Measurements from ENCODE around the gene NUBP2.

DNA sequence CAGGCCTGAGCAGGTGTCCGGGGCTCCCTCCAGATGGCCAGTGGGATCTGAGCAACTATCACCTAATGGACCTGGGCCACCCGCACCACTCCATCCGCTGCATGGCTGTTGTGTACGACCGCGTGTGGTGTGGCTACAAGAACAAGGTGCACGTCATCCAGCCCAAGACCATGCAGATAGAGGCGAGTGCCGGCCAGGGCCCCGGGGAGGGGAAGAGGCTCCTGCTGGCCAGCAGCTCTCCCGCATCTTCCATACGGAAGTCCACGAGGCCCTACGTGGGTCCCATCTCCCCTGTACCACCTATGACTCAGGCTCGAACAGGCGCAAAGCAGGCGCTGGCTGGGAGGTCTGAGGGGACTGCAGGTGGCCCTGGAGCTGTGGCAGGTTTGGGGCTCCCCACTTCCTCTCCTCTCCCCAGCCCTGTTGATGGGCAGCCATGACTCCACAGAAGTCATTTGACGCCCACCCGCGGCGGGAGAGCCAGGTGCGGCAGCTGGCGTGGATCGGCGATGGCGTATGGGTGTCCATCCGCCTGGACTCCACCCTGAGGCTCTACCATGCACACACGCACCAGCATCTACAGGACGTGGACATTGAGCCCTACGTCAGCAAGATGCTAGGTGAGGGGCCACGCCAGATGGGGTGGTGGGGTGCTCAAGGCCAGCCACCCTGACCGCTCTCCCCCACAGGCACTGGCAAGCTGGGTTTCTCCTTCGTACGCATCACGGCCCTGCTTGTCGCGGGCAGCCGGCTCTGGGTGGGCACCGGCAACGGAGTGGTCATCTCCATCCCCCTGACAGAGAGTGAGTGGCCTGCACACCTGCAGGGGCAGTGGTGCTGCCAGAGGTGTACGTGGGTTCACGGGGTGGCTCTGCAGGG lies 15.4 kb upstream of the NUBP2 start:
- TF ChIP-seq POLR2A (IDR thresholded peaks at IDR 0.05; ENCODE audit: low read length): no peak
- no peak for TF ChIP-seq GATA1 (IDR thresholded peaks at IDR 0.05; ENCODE audit: low read depth, low read length)
